HL-60 (cell line): ENCODE results near the gene LEPROT.
"Not testable (repeated sequence)": the region's sequence is repeated elsewhere in the genome, so short reads cannot be mapped to it uniquely, and the experiment has no call there.

Experiments
- DNase-seq, 2 experiments: peaks; one replicate each; pipeline ENCODE4 v3.0.0-alpha.2; 2010 to 2020; ENCODE audit warnings: low read depth in 1 of 2, low spot score in 1 of 2
- H3K27ac ChIP-seq: fragments of 250-450 bp; sonication (Bioruptor Pico); replicated peaks from 2 replicates; pipeline ENCODE4 v1.5.1; 2020; ENCODE audit warnings: mild to moderate bottlenecking, moderate library complexity
- H3K27me3 ChIP-seq: fragments of 250-450 bp; sonication (Bioruptor Pico); 2 replicates; pipeline ENCODE4 v1.5.1; 2021; ENCODE audit warnings: mild to moderate bottlenecking, moderate library complexity; ENCODE audit not compliant: insufficient read depth, poor library complexity, severe bottlenecking
- H3K4me3 ChIP-seq: replicated peaks from 2 replicates; pipeline ENCODE4 v1.5.1; 2011; ENCODE audit warnings: mild to moderate bottlenecking, control low read depth, low read length; ENCODE audit not compliant: insufficient read depth
- CTCF ChIP-seq: IDR thresholded peaks from one replicate; pipeline ENCODE4 v1.5.1; 2011; ENCODE audit warnings: low read length, control low read depth, inconsistent platforms; ENCODE audit not compliant: insufficient read depth
- GABPA ChIP-seq: IDR thresholded peaks from 2 replicates; pipeline ENCODE4 v1.6.1; 2012; ENCODE audit warnings: low read depth
- POLR2AphosphoS5 ChIP-seq: IDR thresholded peaks from 2 replicates; pipeline ENCODE4 v1.6.1; 2012; ENCODE audit warnings: low read depth
- REST ChIP-seq: IDR thresholded peaks from 2 replicates; pipeline ENCODE4 v1.6.1; 2012; ENCODE audit warnings: low read depth; ENCODE audit not compliant: insufficient replicate concordance
- SPI1 ChIP-seq: IDR thresholded peaks from 2 replicates; pipeline ENCODE4 v1.6.1; 2012; ENCODE audit warnings: low read depth, mild to moderate bottlenecking, borderline replicate concordance

Gene LEPROT

GRCh38 chr1:65449214-65449823 lies 28.9 kb downstream of the LEPROT start:
- Histone ChIP-seq H3K4me3 (no peak overlapping the region), H3K27ac (no peak overlapping the region), H3K27me3 (no peaks in the 10 kb centered on the region)
- TF ChIP-seq REST (no peak), GABPA (no peak), SPI1 (no peak), POLR2AphosphoS5 (no peak), CTCF (no peak)
- DNase-seq = no peak

- not testable (repeated sequence) for H3K27me3 ChIP-seq, H3K4me3 ChIP-seq, H3K27ac ChIP-seq, DNase-seq
Observed at GRCh38 chr1:65455678-65456077, 35.2 kb downstream of the LEPROT start.

GRCh38 chr1:65456481-65456880 lies 36.0 kb downstream of the LEPROT start:
- no peaks in the 10 kb centered on the region for H3K27me3 ChIP-seq
- TF ChIP-seq POLR2AphosphoS5 = no peak
- TF ChIP-seq GABPA = no peak
- no peak for TF ChIP-seq CTCF
- TF ChIP-seq REST = no peak
- TF ChIP-seq SPI1 = no peak
- H3K4me3 ChIP-seq = no peak overlapping the region
- no peak for DNase-seq
- H3K27ac ChIP-seq = no peak overlapping the region

GRCh38 chr1:65457868-65458267 lies 37.4 kb downstream of the LEPROT start:
- no peak overlapping the region for H3K4me3 ChIP-seq
- DNase-seq = no peak
- H3K27ac ChIP-seq = no peak overlapping the region
- H3K27me3 ChIP-seq = no peaks in the 10 kb centered on the region
- TF ChIP-seq POLR2AphosphoS5 = no peak
- TF ChIP-seq REST = no peak
- no peak for TF ChIP-seq GABPA
- TF ChIP-seq SPI1 = no peak
- no peak for TF ChIP-seq CTCF
